ENCODE measurements around the gene RHEB. TPM values are rescaled to one million over a fixed set of nuclear protein-coding genes. Genes with fewer than 3 reads are reported as not detected.

RHEB gene
- total and polyA plus RNA-seq, 2 experiments from 2014 or later, result 101 to 239 TPM

GRCh38 chr7:151468217-151469018 is 51.3 kb downstream of the RHEB start (continued):
- TF ChIP-seq CTCF (conservative IDR thresholded peaks at IDR 0.05; ENCODE audit: low read depth in 2 of 2) (no peak), CREB1 (CRISPR knock-in tag; IDR thresholded peaks at IDR 0.05; ENCODE audit: low read depth) (no peak), NANOG (IDR thresholded peaks at IDR 0.05; ENCODE audit: borderline replicate concordance) (no peak), POLR2AphosphoS5 (IDR thresholded peaks at IDR 0.05; ENCODE audit: low read depth) (no peak), STAT1 (IDR thresholded peaks at IDR 0.05; ENCODE audit: unreplicated experiment) (no peak), EZH2 (IDR thresholded peaks at IDR 0.05; ENCODE audit: low read depth, unreplicated experiment) (no peak)

- Mint-ChIP-seq H3K4me1 (peaks cover 43% of the 10 kb centered on the region), H3K36me3 (ENCODE audit: low read depth) (peaks cover 86% of the 10 kb centered on the region), H3K9me3 (peaks cover 39% of the 10 kb centered on the region), H3K27ac (no peak overlapping the region), H3K27me3 (ENCODE audit: insufficient read depth, low read depth, poor library complexity) (peaks cover 6% of the 10 kb centered on the region), H3K4me3 (no peak overlapping the region)
- peaks cover 18% of the 10 kb centered on the region for H3K4me1 ChIP-seq (ENCODE audit: insufficient read depth)
- peaks cover 49% of the 10 kb centered on the region for H3K36me3 ChIP-seq (ENCODE audit: insufficient read depth)
- no peak for DNase-seq (ENCODE audit: low spot score)
- TF ChIP-seq STAT1 (IDR thresholded peaks at IDR 0.05; ENCODE audit: unreplicated experiment), result no peak
- TF ChIP-seq JUNB (IDR thresholded peaks at IDR 0.05; ENCODE audit: unreplicated experiment), result no peak
- TF ChIP-seq POLR2AphosphoS5 (IDR thresholded peaks at IDR 0.05; ENCODE audit: low read depth), result no peak
- no peak for TF ChIP-seq NANOG (IDR thresholded peaks at IDR 0.05; ENCODE audit: borderline replicate concordance)
- no peak for TF ChIP-seq REST (IDR thresholded peaks at IDR 0.05; ENCODE audit: unreplicated experiment)
- TF ChIP-seq ZNF114 (CRISPR knock-in tag; IDR thresholded peaks at IDR 0.05), result no peak
- no peak for TF ChIP-seq ZNF462 (CRISPR knock-in tag; IDR thresholded peaks at IDR 0.05)
- TF ChIP-seq EZH2 (IDR thresholded peaks at IDR 0.05; ENCODE audit: low read depth, unreplicated experiment), result no peak
- TF ChIP-seq EZH2phosphoT487 (IDR thresholded peaks at IDR 0.05; ENCODE audit: unreplicated experiment), result no peak
- no peak for TF ChIP-seq CREB1 (CRISPR knock-in tag; IDR thresholded peaks at IDR 0.05; ENCODE audit: low read depth)
- no peak overlapping the region for H3K4me2 ChIP-seq
- H3K79me2 ChIP-seq (replicated peaks; ENCODE audit: insufficient read depth), result peaks cover 17% of the 10 kb centered on the region
- no peaks in the 10 kb centered on the region for H3K9me2 ChIP-seq (ENCODE audit: insufficient read depth)
- ATAC-seq, result no peak
- H3K27me3 ChIP-seq (ENCODE audit: insufficient read depth), result no peaks in the 10 kb centered on the region
- H3F3A ChIP-seq (replicated peaks; ENCODE audit: low read depth), result peaks cover 8% of the 10 kb centered on the region
- H3K4me3 ChIP-seq, result no peak overlapping the region
- no peak overlapping the region for H3K27ac ChIP-seq (ENCODE audit: low read depth)
- no peak overlapping the region for H2AFZ ChIP-seq
- no peaks in the 10 kb centered on the region for H4K20me1 ChIP-seq (replicated peaks; ENCODE audit: insufficient read depth)
These were observed 54.5 kb downstream of the RHEB start for GRCh38 chr7:151465169-151465568.

Measured in GM23338 (cell line).